ENCODE results near the gene IGDCC3.

DNA sequence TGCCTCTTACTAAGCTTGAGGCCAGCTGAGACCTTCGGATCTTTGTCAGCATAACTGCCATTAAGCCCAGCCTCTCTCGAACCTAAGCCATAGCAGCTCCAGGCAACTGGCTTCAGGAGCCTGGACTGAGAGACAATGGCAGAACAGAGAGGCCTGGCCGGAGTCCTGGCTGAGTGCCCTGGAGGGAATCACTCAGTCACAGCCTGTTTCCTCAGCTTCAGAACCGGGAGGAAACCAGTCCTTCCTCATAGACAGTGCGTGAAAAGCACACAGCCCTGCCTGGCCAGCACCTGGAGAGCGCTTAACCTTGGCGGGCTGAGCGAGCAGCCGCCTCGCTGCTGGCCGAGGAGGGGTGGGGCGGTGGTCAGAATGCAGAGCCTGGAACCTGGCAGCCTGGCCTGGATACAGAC is 51.7 kb downstream of the IGDCC3 start:
- TF ChIP-seq POLR2A (IDR thresholded peaks at IDR 0.05), result no peak
- TF ChIP-seq, protein P1, sequence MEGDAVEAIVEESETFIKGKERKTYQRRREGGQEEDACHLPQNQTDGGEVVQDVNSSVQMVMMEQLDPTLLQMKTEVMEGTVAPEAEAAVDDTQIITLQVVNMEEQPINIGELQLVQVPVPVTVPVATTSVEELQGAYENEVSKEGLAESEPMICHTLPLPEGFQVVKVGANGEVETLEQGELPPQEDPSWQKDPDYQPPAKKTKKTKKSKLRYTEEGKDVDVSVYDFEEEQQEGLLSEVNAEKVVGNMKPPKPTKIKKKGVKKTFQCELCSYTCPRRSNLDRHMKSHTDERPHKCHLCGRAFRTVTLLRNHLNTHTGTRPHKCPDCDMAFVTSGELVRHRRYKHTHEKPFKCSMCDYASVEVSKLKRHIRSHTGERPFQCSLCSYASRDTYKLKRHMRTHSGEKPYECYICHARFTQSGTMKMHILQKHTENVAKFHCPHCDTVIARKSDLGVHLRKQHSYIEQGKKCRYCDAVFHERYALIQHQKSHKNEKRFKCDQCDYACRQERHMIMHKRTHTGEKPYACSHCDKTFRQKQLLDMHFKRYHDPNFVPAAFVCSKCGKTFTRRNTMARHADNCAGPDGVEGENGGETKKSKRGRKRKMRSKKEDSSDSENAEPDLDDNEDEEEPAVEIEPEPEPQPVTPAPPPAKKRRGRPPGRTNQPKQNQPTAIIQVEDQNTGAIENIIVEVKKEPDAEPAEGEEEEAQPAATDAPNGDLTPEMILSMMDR (IDR thresholded peaks at IDR 0.05), result no peak
- no peak for TF ChIP-seq EP300 (IDR thresholded peaks at IDR 0.05)

Measured in tibial nerve (tissue), 4 donors.